Stimulated activated CD8-positive, alpha-beta memory T cell treated with anti-CD3 and anti-CD28 coated beads, Interleukin-4, amount 100 ng/mL, for 48 hours (primary cell): ENCODE data around the gene PDLIM1.

Experiments used
- DNase-seq: peaks from one replicate; pipeline ENCODE4 v3.0.0-alpha.2; 2020

The PDLIM1 gene

GRCh38 chr10:95287281-95287680 lies 3.5 kb downstream of the PDLIM1 start:
- DNase-seq: no peak

GRCh38 chr10:95286707-95287106 lies 4.1 kb downstream of the PDLIM1 start:
- no peak for DNase-seq

DNA sequence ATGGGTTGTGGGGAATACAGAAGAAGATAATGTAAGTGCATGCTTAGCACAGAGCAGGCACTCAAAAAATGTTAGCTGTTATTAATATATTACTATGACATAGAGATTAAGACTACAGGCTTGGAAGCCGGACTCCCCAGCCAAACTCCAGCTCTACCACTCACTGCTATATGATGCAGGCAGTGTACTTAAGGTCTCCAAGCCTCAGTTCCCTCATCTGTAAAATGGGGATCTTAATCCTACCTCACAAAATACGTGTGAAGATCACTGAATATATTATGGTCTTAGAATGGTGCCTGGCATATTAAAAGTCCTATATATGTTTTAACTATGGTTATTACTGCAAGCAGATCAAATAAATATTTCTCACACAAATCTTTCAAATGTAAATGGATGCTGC lies 5.2 kb downstream of the PDLIM1 start:
- no peak for DNase-seq

DNA sequence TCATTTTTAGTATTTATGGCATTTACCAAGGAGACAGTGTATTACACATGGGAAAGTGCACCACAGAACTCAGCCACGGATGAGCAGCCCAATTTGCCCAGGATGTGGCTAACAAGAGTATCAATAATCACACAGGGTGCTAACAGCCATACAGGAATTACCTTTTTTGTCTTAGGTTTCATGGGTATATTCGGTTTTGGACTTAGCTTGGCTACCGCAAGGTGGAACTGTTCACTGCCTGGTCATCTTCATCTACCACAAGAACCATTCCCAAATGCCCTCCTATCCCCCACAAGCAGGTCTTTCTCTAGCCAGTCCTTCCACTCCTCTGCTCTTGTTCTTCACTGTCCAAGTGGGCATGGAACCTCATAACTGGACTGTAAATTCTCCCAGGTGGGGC lies 6.0 kb downstream of the PDLIM1 start:
- DNase-seq: no peak

DNA sequence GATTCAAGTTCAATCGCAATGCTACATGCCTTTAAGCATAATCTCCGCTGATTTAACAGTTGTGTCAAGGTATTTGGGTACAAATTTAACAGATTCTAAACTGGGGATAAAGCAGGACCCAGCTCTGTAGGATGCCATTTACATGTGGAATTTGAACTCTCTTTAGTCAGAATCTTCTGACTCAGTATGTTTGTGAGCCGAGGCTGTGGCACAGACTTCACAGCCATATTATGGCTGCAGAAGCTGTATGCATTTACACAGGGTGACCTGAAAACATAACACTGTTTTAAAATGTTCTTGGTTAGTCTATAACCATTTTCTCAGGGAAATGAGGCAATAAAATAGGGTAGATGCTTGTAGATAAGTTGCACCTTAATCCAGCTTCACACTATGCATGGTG lies 8.7 kb downstream of the PDLIM1 start:
- no peak for DNase-seq

GRCh38 chr10:95281206-95281605 lies 9.6 kb downstream of the PDLIM1 start:
- no peak for DNase-seq

- DNase-seq: no peak
Measured at GRCh38 chr10:95280637-95281036, 10.2 kb downstream of the PDLIM1 start.

DNA sequence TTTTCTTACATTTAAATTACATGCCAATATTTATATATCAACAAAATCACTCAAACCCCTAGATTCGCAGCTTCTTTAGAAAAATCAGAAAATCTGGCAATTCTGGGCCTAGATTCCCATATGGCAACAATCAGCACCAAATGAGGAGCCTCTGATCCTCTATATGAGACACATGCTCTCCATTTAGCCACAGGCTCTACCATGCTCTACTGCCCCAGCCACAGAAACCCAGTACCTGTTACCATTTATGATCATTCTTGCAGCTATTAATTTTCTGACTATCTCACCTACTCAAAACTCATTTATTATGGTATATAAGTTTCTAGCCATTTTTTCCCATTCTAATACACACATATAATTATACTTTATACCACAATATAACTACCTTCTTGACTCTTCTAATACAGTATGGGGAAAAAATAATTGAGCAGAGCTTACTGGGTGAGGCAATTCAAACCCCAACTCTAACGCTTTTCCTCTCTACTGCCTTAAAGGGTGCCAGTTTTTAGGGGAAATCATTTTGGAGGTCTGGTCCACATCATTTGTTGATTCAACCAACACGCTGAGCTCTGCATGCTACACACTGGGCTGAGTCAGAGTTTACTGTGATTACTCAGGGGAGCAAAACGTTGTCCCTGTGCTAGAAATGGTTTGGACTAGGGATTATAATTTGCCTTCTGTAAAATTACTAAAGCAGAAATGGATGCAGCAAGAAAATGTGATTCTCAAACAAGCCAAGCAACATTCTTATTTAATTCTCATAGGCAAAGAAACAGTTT lies 11.6 kb downstream of the PDLIM1 start:
- DNase-seq: no peak

DNA sequence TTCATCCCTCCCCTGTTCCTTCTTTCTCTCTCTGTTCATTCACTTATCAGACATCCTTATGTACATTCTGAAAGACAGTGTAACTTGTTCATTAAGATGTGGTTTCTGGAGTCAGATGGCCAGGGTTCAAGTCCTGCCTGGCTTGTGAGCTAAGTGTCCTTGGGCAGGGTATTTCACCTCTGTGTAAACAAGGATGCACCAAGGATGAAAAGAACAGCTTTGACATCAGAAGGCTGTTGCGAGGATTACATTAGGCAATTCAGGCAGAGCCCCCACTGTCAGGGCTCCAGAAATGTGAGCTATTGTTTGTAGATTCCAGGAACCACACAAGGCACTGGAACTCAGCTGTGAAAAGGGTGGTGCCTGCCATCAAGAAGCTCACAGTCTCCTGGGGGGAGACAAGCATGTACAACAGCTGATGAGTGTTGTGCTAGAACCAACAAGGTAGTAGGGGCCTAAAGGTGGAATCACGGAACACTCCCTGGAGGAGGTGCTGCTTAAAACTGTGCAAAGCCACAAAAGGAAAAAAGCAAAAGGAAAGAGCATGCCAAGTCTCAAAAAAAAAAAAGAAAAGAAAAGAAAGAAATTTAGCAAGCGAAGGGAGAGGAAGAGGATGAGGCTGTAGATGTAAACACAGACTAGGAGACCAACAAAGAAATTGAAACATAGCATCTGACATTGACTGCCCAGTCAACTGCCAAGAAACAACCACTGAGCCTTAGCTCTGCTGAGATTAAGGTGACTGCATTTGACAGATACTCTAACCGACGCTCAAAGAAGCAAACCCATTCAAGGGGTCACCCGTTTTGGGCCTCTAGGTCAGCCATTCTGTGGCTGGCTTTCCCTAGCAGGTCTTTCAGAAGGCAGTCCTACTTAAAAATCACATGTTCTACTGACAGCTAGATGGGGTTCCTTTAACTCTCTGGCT lies 12.5 kb downstream of the PDLIM1 start:
- no peak for DNase-seq

GRCh38 chr10:95277614-95278013 lies 13.2 kb downstream of the PDLIM1 start:
- no peak for DNase-seq

GRCh38 chr10:95277201-95277570 lies 13.6 kb downstream of the PDLIM1 start:
- no peak for DNase-seq

DNA sequence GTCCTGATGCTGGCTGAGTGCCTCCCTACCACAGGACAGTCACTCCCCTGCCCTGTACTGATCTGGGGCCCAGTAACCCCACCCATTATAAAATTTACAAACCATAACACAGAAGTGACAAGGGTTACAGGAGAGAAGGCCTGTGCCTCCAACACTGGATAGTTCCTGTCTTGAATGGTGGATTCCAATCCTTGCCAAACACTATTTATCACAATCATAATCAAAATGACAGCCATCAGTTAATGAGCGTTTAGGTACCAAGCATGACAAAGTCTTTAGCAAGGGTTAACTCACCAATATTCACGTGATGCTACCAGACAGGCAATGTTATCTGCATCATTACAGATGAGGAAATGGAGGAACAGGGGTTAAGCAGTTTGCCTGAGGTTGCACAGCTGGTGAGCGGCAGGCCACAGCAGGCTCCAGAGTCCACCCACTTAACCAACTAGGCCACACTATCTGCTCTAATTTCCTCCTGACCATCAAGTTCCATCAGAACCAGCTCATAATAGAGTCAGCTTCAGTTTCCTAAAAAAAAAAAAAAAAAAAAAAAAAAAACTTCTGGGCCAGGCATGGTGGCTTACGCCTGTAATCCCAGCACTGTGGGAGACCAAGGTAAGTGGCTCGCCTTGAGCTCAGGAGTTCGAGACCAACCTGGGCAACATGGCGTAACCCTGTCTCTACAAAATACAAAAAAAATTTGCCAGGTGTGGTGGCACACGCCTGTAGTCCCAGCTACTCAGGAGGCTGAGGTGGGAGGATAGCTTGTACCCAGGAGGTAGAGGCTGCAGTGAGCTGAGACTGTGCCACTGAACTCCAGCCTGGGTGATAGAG lies 14.2 kb downstream of the PDLIM1 start:
- no peak for DNase-seq

DNA sequence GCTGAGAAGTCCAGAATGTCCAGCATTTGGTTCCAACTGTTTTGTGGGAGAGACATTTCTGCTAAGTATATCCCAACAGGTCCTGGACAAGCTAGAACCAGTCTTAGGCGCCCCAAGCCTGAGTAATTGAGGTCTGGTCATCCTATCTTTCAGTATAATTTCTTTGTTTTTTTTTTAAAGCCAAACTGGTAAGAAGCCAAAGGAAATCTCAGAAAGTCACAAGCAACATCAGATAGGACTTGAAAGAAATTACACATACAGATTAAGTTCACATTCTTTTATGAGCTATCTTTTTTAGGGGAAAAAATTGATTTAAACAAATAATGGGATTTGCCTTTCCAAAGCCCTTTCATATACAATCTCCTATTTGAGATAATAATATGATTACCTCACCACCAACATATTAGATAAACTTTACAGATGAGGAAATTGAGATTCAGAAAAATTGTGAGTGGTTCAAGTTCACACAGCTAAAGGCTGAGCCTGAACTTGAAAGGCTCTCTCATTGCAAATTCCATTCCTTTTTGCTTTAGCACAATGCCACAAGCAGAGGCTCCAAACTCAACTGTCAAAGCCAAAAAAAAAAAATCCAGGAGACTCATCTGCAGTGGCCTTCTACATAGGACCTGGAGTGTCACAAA lies 15.0 kb downstream of the PDLIM1 start:
- DNase-seq: no peak

GRCh38 chr10:95273393-95274312 lies 17.1 kb downstream of the PDLIM1 start:
- no peak for DNase-seq

DNA sequence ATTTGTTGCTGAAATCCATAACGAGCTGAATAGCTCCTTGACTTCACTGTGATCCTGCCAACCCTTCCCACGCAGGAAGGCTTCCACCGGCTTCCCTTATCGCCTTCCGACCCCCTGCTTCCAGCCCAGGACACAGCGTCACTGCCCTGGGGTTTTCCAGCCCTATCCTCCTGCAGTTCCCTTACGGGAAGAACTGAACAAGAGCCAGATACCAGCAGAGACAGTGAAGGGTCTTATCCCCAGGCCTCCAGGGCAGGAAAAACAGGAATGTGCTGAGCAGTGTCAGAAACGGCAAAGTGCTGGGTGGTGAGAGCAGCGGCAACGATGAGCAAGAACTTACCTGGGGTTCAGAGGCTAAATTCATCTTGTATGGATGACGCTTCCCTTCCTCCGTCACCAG lies 22.4 kb downstream of the PDLIM1 start:
- no peak for DNase-seq

DNA sequence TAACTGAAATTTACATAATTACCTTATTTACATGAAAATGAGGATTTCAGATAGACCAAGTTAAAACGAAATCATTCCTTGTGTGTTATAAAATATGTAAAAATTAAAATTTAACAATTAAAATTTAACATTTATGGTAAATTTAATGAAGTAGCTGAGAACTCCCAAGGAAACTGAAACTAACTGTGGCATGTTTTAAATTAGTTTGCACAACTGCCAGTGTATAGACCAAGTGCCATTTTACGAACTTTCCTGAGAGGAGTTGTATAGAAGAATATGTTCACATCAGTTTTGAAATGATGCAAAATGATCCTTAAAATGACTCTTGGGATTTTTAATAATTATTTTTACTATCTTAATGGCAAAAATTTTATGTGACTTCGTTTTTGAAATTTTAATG lies 23.6 kb downstream of the PDLIM1 start:
- no peak for DNase-seq

DNA sequence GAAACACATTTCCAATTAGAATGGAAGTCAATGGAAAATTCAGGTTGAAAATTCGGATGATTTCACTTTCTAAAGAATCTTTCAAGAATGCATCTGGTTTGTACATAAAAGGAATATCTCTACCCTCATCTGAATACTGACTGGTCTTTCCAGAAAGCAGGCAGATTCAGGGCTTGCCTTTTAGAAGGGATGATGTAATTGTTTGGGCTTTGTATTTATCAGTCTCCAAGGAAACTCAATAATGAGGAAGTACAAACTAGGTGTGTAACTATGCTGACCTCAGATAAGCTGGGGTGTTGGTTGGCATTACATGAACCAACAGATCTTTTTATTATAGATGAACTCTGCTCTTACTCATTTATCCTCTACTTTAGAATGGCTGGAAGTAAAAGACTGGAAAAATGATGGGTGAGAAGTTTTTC lies 24.1 kb downstream of the PDLIM1 start:
- no peak for DNase-seq

DNA sequence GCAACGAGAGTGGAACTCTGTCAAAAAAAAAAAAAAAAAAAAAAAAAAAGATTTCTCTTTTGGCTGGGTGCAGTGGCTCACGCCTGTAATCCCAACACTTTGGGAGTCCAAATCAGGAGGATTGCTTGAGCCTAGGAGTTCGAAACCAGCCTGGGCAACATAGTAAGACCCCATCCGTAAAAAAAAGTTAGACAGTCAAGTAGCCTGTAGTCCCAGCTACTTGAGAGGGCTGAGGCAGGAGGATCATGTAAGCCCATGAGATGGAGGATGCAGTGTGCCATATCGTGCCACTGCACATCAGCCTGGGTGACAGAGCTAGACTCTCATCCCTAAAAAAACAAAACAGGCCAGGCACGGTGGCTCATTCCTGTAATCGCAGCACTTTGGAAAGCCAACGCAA lies 25.2 kb downstream of the PDLIM1 start:
- no peak for DNase-seq

- no peak for DNase-seq
Measured at GRCh38 chr10:95264227-95265051, 26.4 kb downstream of the PDLIM1 start.

DNA sequence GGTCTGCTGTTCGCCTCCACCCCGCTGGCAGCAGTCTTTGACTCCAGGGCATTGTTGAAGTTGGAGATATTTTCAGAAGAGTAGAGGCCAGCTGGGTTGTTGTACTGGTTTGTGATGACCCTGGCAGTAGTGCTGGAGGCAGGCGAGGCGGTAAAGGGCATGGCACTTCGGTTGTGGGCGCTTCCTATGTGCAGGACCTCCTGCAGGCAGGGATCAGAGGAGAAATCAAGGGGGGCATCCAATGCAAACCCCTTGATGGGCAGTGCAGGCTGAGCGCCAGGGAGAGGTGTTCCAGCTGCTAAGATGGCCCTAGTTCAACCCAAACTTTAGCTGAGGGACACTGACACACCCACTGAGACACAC lies 27.0 kb downstream of the PDLIM1 start:
- no peak for DNase-seq
